Liver (tissue), 3 donors: ENCODE measurements around the gene TOMM5.

Source experiments
- EGR1 ChIP-seq, 2 donors: IDR thresholded peaks; 2 replicates each; pipeline ENCODE4 v1.6.1; 2016 to 2018; ENCODE audit warnings: antibody characterized with exemption in 2 of 2, low read depth in 2 of 2
- FOXA1 ChIP-seq: IDR thresholded peaks from 2 replicates; pipeline ENCODE4 v1.6.1; 2016; ENCODE audit warnings: antibody characterized with exemption
- RXRA ChIP-seq, 2 donors: IDR thresholded peaks; 2 replicates each; pipeline ENCODE4 v1.6.1; 2017 to 2018; ENCODE audit warnings: antibody characterized with exemption in 2 of 2, mild to moderate bottlenecking in 1 of 2
- SP1 ChIP-seq: IDR thresholded peaks from 2 replicates; pipeline ENCODE4 v1.6.1; 2018; ENCODE audit warnings: antibody characterized with exemption, mild to moderate bottlenecking
- YY1 ChIP-seq: IDR thresholded peaks from 2 replicates; pipeline ENCODE4 v1.6.1; 2016; ENCODE audit warnings: antibody characterized with exemption, mild to moderate bottlenecking
- TF ChIP-seq, protein P1 (sequence below): fragments of 150-350 bp; IDR thresholded peaks from 2 replicates; pipeline ENCODE4 v1.5.1; 2017; ENCODE audit warnings: improper control_type of control experiment, low read depth, low read length; ENCODE audit not compliant: missing input control
- TF ChIP-seq, protein P2 (sequence below): IDR thresholded peaks from 2 replicates; pipeline ENCODE4 v1.6.1; 2016; ENCODE audit warnings: antibody characterized with exemption
- donor health status: healthy.
- donor health status: healthy.

DNA sequence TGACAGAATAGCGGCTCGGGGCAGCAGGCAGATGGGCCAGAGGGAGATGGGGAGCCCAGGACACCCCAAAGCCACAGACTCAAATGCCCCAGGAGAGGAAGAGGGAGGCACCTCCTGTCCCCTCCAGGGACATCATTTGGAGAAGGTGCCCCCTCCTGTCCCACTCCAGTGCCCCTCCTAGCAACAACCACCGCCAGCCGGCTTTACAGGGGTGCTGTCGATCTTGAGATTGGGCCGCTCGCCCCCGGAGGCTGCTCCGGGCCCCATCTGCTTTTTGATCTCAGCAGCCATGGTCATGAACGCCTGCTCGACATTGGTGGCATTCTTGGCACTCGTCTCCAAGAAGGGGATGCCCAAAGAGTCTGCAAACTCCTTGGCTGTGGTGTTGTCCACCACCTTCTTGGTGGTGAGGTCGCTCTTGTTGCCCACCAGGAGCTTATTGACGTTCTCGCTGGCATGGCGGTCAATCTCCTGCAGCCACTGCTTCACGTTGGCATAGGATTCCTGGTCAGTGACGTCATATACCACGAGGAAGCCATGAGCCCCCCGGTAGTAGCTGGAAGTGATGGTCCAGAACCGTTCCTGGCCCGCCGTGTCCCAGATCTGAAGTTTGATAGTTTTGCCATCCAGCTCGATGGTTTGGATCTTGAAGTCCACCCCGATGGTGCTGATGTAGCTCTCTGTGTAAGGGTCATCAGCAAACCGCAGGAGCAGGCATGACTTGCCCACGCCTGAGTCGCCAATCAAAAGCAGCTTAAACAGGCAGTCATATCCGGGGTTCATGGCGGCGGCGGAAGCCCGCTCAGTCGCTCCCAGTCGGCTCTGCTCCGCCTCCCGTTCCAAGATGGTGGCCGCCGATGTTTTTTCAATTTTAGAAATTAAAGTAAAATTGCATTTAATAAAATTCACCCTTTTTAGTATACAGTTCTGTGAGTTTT, 44.4 kb upstream of the TOMM5 start:
- TF ChIP-seq, protein P1, sequence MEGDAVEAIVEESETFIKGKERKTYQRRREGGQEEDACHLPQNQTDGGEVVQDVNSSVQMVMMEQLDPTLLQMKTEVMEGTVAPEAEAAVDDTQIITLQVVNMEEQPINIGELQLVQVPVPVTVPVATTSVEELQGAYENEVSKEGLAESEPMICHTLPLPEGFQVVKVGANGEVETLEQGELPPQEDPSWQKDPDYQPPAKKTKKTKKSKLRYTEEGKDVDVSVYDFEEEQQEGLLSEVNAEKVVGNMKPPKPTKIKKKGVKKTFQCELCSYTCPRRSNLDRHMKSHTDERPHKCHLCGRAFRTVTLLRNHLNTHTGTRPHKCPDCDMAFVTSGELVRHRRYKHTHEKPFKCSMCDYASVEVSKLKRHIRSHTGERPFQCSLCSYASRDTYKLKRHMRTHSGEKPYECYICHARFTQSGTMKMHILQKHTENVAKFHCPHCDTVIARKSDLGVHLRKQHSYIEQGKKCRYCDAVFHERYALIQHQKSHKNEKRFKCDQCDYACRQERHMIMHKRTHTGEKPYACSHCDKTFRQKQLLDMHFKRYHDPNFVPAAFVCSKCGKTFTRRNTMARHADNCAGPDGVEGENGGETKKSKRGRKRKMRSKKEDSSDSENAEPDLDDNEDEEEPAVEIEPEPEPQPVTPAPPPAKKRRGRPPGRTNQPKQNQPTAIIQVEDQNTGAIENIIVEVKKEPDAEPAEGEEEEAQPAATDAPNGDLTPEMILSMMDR: no peak
- TF ChIP-seq YY1 (no peak), FOXA1 (no peak), RXRA (IDR thresholded peaks at IDR 0.05) (no peak), SP1 (no peak), EGR1 (IDR thresholded peaks at IDR 0.05; ENCODE audit: low read depth in 2 of 2) (no peak)
- TF ChIP-seq, protein P2, sequence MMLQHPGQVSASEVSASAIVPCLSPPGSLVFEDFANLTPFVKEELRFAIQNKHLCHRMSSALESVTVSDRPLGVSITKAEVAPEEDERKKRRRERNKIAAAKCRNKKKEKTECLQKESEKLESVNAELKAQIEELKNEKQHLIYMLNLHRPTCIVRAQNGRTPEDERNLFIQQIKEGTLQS: no peak
